Upper lobe of left lung (tissue), 6 donors: ENCODE results near the gene CENPN. TPM values are rescaled to one million over a fixed set of nuclear protein-coding genes. Genes with fewer than 3 reads are reported as not detected.

ENCODE experiments used
- ATAC-seq, 2 donors: fragments of 200-7000 bp; cut with Tn5 transposase; one replicate each; pipeline ENCODE4 v1.9.1; 2022; ENCODE audit warnings: mild to moderate bottlenecking in 2 of 2, moderate library complexity in 2 of 2; ENCODE audit not compliant: low FRiP score in 2 of 2
- DNase-seq, 2 donors: peaks; one replicate each; pipeline ENCODE4 v3.0.0-alpha.2; 2019 to 2020
- H3K27ac ChIP-seq, 4 donors: fragments of 200-600 bp; sonication (generic); one replicate each; pipeline ENCODE4 v1.5.1; 2016 to 2019
- H3K27me3 ChIP-seq, 4 donors: fragments of 200-600 bp; sonication (generic); one replicate each; pipeline ENCODE4 v1.5.1; 2017 to 2019
- H3K36me3 ChIP-seq, 4 donors: fragments of 200-600 bp; sonication (generic); one replicate each; pipeline ENCODE4 v1.5.1; 2016 to 2019
- H3K4me1 ChIP-seq, 4 donors: fragments of 200-600 bp; sonication (generic); one replicate each; pipeline ENCODE4 v1.5.1; 2018 to 2019
- H3K4me3 ChIP-seq, 4 donors: fragments of 200-600 bp; sonication (generic); one replicate each; pipeline ENCODE4 v1.5.1; 2017 to 2019; ENCODE audit warnings: mild to moderate bottlenecking in 2 of 4, moderate library complexity in 1 of 4
- H3K9me3 ChIP-seq, 4 donors: fragments of 200-600 bp; sonication (generic); one replicate each; pipeline ENCODE4 v1.5.1; 2018 to 2019
- EP300 ChIP-seq, 4 donors: sonication (generic); formaldehyde crosslinking; IDR thresholded peaks; one replicate each; pipeline ENCODE4 v1.5.1; 2017; ENCODE audit warnings: antibody characterized with exemption in 4 of 4, control low read depth in 2 of 4
- POLR2A ChIP-seq, 4 donors: fragments of 450-650 bp; IDR thresholded peaks; one replicate each; pipeline ENCODE4 v1.5.1; 2016 to 2017; ENCODE audit warnings: antibody characterized with exemption in 4 of 4, mild to moderate bottlenecking in 2 of 4
- POLR2AphosphoS5 ChIP-seq, 2 donors: sonication (generic); formaldehyde crosslinking; IDR thresholded peaks; one replicate each; pipeline ENCODE4 v1.5.1; 2017; ENCODE audit warnings: antibody characterized with exemption in 2 of 2
- WGBS, 2 donors: methylation state at CpG; one replicate each; pipeline ENCODE4 v1.1.5; 2017 to 2018; 5-methylcytosine and 5-hydroxymethylcytosine counted together
- total RNA-seq, 6 donors: library from RNA; depleted of rRNA in 4 of 6; stranded (reverse); fragments of >200 nt in 4 of 6; gene quantifications; one replicate each; pipeline versions ENCODE4 v1.1.0 to v1.2.1, GENCODE V29; 2016 to 2021
- TF ChIP-seq, protein P1 (sequence below), 6 experiments: fragments of 450-650 bp in 4 of 6; fragments of 200-600 bp in 2 of 6; sonication (generic) in 2 of 6; IDR thresholded peaks; one replicate each; pipeline ENCODE4 v1.5.1; 2016 to 2019; ENCODE audit warnings: antibody characterized with exemption in 6 of 6
- donor health status: DM: no; HTN: no; CAD: no; lungs with moderate emphysema.
- donor health status: DM: no; HTN: yes; CAD: no; lungs with severe emphysema.

Gene CENPN
- total RNA-seq, 6 donors from 2014 or later: 3.1 to 10.9 (median 7.1) TPM

DNA sequence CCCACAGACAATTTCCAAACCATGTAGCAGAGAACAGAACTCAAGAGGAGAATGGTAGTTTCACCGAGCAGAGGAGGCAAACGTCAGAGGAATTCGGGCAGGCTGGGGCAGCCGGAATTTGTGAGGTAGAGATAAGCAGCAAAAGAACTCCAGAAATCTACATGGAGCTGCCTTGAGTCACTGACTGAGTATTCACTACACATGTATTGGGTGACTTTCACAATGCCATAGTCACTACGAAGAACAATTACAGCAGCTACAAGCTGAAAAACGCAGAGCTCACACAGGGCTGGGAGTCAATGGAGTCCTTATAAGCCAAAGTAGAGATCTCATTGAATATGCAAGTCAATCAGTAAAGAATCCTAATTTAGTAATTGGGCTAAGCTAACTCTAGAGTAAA lies 13.7 kb upstream of the CENPN start:
- DNase-seq (no peak), ATAC-seq (peak in 1 of 2 donors; percentile 62)
- H3K4me1 ChIP-seq: peaks cover 0 to 7% (median 0%) of the 10 kb centered on the region in 4 donors
- H3K36me3 ChIP-seq: peaks cover 0 to 5% (median 2%) of the 10 kb centered on the region in 4 donors
- peak overlapping the region in 1 of 4 donors; percentile 29 for H3K27ac ChIP-seq
- WGBS, 2 donors: 60 to 75% methylated on average over 6 of the region's 6 CpGs
- H3K9me3 ChIP-seq: no peaks in the 10 kb centered on the region
- H3K27me3 ChIP-seq: no peaks in the 10 kb centered on the region
- no peak overlapping the region for H3K4me3 ChIP-seq
- TF ChIP-seq, protein P1, sequence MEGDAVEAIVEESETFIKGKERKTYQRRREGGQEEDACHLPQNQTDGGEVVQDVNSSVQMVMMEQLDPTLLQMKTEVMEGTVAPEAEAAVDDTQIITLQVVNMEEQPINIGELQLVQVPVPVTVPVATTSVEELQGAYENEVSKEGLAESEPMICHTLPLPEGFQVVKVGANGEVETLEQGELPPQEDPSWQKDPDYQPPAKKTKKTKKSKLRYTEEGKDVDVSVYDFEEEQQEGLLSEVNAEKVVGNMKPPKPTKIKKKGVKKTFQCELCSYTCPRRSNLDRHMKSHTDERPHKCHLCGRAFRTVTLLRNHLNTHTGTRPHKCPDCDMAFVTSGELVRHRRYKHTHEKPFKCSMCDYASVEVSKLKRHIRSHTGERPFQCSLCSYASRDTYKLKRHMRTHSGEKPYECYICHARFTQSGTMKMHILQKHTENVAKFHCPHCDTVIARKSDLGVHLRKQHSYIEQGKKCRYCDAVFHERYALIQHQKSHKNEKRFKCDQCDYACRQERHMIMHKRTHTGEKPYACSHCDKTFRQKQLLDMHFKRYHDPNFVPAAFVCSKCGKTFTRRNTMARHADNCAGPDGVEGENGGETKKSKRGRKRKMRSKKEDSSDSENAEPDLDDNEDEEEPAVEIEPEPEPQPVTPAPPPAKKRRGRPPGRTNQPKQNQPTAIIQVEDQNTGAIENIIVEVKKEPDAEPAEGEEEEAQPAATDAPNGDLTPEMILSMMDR (IDR thresholded peaks at IDR 0.05): no peak
- no peak for TF ChIP-seq EP300 (IDR thresholded peaks at IDR 0.05)
- no peak for TF ChIP-seq POLR2A (IDR thresholded peaks at IDR 0.05)
- no peak for TF ChIP-seq POLR2AphosphoS5 (IDR thresholded peaks at IDR 0.05)

DNA sequence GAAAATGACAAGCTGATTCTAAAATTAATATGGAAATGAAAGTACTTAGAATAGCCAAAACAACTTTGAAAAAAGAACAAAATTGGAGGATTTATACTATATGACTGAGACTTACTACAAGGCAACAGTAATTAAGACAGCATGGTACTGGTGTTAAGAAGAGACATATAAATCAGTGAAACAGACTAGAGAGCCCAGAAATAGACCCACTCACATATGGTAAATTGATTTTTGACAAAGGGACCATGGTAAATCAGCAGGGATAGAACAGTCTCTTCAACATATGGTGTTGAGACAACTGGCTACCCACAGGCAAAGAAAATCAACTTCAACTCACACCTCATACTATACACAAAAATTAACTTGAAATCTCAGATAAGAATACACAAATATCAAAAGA lies 13.2 kb upstream of the CENPN start:
- TF ChIP-seq, protein P1 (IDR thresholded peaks at IDR 0.05): no peak
- TF ChIP-seq POLR2A (IDR thresholded peaks at IDR 0.05) (no peak), POLR2AphosphoS5 (IDR thresholded peaks at IDR 0.05) (no peak), EP300 (IDR thresholded peaks at IDR 0.05) (no peak)
- Histone ChIP-seq H3K4me3 (no peak overlapping the region), H3K27ac (peak overlapping the region in 1 of 4 donors; percentile 29), H3K4me1 (peaks cover 0 to 7% (median 0%) of the 10 kb centered on the region in 4 donors), H3K36me3 (peaks cover 0 to 5% (median 2%) of the 10 kb centered on the region in 4 donors), H3K9me3 (no peaks in the 10 kb centered on the region), H3K27me3 (no peaks in the 10 kb centered on the region)
- DNase-seq: no peak
- no peak for ATAC-seq

DNA sequence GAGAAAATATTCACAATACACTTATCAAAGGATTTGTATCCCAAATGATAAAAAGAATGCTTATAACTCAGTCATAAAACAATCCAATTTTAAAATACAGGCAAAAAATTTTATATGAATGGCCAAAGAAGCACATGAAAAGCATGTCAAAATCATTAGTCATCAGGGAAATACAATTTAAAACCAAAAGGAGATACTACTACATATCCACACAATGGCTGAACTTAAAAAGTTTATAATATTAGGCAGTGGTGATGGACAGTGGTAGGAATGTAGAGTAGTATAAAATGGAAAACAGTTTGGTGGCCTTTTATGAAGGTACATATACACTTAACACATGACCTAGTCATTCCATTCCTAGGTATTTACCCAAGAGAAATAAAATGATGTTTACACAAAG lies 12.6 kb upstream of the CENPN start:
- H3K27ac ChIP-seq: peak overlapping the region in 1 of 4 donors; percentile 29
- H3K36me3 ChIP-seq: peaks cover 0 to 5% (median 2%) of the 10 kb centered on the region in 4 donors
- ATAC-seq: no peak
- no peak for TF ChIP-seq POLR2A (IDR thresholded peaks at IDR 0.05)
- TF ChIP-seq EP300 (IDR thresholded peaks at IDR 0.05): no peak
- TF ChIP-seq, protein P1 (IDR thresholded peaks at IDR 0.05): no peak
- no peak for TF ChIP-seq POLR2AphosphoS5 (IDR thresholded peaks at IDR 0.05)
- peaks cover 0 to 7% (median 0%) of the 10 kb centered on the region in 4 donors for H3K4me1 ChIP-seq
- DNase-seq: no peak
- H3K9me3 ChIP-seq: no peaks in the 10 kb centered on the region
- no peak overlapping the region for H3K4me3 ChIP-seq
- H3K27me3 ChIP-seq: no peaks in the 10 kb centered on the region

DNA sequence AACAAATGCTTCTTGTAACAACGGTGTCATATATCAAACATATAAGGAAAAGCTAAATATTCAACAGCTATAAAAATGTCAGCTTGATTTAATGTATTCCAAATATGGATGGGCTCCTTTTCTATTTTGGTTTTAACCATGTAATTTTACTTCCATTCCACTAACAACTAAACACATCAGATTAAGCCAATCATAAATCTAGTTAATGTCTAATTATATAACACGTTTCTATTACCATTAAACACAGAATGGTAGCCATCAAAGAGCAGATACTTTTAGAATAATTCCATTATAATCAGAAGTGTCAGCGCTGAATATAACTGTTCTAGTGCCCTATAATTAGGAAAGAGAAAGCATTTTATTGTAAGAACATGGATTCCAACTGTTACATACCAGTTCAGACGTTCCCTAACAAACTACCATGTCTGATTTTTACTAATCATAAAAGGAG lies 10.3 kb upstream of the CENPN start:
- no peak for ATAC-seq
- no peaks in the 10 kb centered on the region for H3K36me3 ChIP-seq
- peaks cover 0 to 7% (median 0%) of the 10 kb centered on the region in 4 donors for H3K4me1 ChIP-seq
- 44 to 58% methylated on average over 4 of the region's 4 CpGs for whole genome bisulfite sequencing, 2 donors
- TF ChIP-seq POLR2AphosphoS5 (IDR thresholded peaks at IDR 0.05): no peak
- no peak for TF ChIP-seq EP300 (IDR thresholded peaks at IDR 0.05)
- no peak for TF ChIP-seq POLR2A (IDR thresholded peaks at IDR 0.05)
- TF ChIP-seq, protein P1 (IDR thresholded peaks at IDR 0.05): no peak
- DNase-seq: no peak
- H3K4me3 ChIP-seq: peak overlapping the region in 3 of 4 donors; percentile 12 to 36 (median 22)
- no peaks in the 10 kb centered on the region for H3K9me3 ChIP-seq
- H3K27ac ChIP-seq: peak overlapping the region in 2 of 4 donors; percentile 23 to 58
- no peaks in the 10 kb centered on the region for H3K27me3 ChIP-seq
